NB4 (cell line): ENCODE results near the gene ZNF587B.

ENCODE experiments used
- DNase-seq: peaks from one replicate; pipeline ENCODE4 v3.0.0; 2010; ENCODE audit warnings: low read depth
- H3K4me3 ChIP-seq: one replicate; pipeline ENCODE4 v1.5.1; 2011; ENCODE audit warnings: mild to moderate bottlenecking, low read depth, low read length, moderate library complexity
- MYC ChIP-seq: IDR thresholded peaks from 2 replicates; pipeline ENCODE4 v1.6.1; 2011; ENCODE audit warnings: low read depth, low read length
- POLR2A ChIP-seq: IDR thresholded peaks from 2 replicates; pipeline ENCODE4 v1.6.1; 2011; ENCODE audit warnings: mild to moderate bottlenecking; ENCODE audit not compliant: insufficient read length; ENCODE audit errors: extremely low read depth
- TF ChIP-seq, protein P1 (sequence below): IDR thresholded peaks from one replicate; pipeline ENCODE4 v1.5.1; 2012; ENCODE audit warnings: low read depth, low read length
- TF ChIP-seq, protein P2 (sequence below): IDR thresholded peaks from 2 replicates; pipeline ENCODE4 v1.6.1; 2011; ENCODE audit warnings: low read depth, low read length

The ZNF587B gene

DNA sequence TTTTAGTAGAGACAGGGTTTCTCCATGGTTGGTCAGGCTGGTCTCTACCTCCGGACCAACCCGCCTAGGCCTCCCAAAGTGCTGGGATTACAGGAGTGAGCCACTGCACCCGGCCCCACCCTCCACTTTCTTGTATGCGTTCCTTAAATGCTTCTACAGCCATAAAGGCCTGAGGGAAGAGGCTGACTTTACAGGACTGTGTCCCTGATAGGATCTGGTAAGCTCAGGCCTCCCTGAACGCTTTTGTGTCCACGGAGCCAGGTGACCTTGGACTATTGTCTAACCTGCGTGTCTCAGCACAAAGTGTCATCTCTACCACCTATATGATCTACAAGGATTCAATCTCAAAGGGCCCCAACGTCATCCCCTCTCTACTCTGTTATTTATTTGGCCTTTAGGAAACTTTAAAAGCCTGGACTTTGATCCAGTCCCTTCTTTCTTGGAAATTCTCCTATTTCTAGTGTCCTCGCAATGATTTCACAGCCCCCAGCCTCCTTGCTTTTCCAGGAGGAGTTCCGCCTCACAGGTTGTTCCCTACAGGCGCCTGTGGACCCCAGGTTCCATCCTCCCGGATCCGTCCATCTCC, 16.1 kb upstream of the ZNF587B start:
- TF ChIP-seq POLR2A (no peak), MYC (no peak)
- TF ChIP-seq, protein P1, sequence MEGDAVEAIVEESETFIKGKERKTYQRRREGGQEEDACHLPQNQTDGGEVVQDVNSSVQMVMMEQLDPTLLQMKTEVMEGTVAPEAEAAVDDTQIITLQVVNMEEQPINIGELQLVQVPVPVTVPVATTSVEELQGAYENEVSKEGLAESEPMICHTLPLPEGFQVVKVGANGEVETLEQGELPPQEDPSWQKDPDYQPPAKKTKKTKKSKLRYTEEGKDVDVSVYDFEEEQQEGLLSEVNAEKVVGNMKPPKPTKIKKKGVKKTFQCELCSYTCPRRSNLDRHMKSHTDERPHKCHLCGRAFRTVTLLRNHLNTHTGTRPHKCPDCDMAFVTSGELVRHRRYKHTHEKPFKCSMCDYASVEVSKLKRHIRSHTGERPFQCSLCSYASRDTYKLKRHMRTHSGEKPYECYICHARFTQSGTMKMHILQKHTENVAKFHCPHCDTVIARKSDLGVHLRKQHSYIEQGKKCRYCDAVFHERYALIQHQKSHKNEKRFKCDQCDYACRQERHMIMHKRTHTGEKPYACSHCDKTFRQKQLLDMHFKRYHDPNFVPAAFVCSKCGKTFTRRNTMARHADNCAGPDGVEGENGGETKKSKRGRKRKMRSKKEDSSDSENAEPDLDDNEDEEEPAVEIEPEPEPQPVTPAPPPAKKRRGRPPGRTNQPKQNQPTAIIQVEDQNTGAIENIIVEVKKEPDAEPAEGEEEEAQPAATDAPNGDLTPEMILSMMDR: no peak
- TF ChIP-seq, protein P2, sequence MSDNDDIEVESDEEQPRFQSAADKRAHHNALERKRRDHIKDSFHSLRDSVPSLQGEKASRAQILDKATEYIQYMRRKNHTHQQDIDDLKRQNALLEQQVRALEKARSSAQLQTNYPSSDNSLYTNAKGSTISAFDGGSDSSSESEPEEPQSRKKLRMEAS: no peak
- H3K4me3 ChIP-seq: peak overlapping the region; percentile 74
- peak; percentile 4 for DNase-seq

DNA sequence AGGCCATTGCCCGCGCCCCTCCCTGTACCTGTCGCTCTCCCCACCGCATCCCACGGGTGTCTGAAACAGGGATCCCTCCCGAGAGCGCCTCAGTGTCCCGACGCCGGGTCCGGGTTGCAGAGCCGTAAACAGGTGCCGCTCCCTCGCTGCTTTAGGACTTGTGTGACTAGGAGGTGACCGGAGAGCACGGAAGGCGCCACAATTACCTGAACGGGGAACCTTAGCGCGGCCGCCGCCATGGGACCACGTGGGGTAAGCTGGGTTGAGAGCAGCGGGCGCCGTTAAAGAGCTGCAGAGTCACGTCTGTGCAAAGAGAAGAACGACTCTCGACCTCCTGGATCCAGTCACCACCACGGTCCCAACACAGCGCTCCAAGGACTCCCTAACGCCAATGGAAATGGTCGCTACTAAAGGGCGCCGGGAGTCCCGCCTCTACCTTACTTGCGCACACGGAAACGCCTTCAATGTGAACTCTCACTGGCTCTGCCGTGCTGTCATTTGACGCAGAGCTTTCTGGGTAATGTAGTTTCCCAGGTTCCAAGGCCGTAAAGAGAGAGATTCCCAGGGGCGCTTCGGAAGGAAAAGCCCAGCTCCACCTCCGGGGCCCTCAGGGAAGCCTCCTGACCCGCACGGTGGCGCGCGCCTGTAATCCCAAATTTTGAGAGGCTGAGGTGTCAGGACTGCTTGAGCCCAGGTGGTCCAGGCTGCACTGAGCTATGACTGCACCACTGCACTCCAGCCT, 15.4 kb upstream of the ZNF587B start, which contains the start of gene ZNF552:
ZNF552 (minus strand) TSS at position 409 of the 742 bp plus-strand sequence; CDS start at position 239, 170 bp downstream.
- TF ChIP-seq, protein P1: no peak
- no peak for TF ChIP-seq POLR2A
- TF ChIP-seq, protein P2: no peak
- no peak for TF ChIP-seq MYC
- H3K4me3 ChIP-seq: peak within 1 kb of the TSS; percentile 74
- peak; percentile 82 for DNase-seq

DNA sequence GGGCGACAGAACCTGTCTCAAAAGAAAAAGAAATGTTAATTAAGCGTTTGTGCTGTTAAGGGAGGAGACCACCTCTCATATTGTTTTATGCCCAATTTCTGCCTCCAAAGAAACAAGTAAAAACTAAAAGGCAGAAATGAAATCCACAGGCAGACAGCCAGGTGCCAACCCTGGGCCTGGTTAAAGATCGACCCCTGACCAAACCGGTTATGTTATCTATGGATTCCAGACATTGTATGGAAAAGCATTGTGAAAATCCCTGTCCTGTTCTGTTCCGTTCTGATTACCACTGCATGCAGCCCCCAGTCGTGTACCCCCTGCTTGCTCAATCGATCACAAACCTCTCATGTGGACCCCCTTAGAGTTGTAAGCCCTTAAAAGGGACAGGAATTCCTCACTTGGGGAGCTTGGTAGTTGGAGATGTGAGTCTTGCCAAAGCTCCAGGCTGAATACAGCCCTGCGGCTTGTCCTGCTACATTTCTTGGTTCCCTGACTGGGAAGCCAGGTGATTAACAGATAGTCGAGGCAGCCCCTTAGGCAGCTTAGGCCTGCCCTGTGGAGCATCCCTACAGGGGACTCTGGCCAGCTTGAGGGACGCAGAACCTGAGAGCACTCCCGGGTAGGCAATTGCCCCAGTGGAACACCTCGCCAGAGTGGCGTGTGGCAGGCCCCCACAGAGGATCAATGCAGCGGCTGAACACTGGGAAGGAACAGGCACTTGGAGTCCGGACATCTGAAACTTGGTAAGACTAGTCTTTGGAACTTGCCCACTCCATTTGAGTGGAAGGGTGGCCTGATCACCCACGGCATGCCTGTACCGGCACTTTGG, 14.6 kb upstream of the ZNF587B start:
- no peak for DNase-seq
- no peak overlapping the region for H3K4me3 ChIP-seq
- TF ChIP-seq MYC (no peak), POLR2A (no peak)
- TF ChIP-seq, protein P2: no peak
- TF ChIP-seq, protein P1: no peak

DNA sequence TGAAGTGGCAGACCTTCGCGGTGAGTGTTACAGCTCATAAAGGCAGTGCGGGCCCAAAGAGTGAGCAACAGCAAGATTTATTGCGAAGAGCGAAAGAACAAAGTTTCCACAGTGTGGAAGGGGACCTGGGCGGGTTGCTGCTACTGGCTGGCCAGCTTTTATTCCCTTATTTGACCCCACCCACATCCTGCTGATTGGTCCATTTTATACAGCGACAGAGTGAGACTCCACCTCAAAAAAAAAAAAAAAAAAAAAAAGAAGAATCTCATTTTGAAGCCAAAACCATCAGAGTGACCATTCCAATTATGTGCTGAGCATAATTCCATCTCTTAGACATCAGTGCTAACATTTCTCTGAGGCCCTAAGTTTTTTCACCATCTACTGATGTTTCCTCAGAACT, 13.4 kb upstream of the ZNF587B start:
- DNase-seq: peak; percentile 7
- TF ChIP-seq MYC: no peak
- TF ChIP-seq, protein P2: no peak
- no peak overlapping the region for H3K4me3 ChIP-seq

DNA sequence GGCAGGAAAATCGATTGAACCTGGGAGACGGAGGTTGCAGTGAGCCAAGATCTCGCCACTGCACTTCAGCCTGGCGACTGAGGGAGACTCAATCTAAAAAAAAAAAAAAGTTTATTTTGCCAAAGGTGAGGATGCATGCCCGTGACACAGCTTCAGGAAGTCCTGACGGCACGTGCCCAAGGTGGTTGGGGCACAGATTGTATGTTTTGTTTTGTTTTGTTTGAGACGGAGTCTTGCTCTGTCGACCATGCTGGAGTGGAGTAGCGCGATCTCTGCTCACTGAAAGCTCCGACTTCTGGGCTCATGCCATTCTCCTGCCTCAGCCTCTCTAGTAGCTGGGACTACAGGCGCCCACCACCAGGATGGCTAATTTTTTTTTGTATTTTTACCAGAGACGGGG, 12.1 kb upstream of the ZNF587B start:
- TF ChIP-seq, protein P1: no peak
- DNase-seq: no peak

DNA sequence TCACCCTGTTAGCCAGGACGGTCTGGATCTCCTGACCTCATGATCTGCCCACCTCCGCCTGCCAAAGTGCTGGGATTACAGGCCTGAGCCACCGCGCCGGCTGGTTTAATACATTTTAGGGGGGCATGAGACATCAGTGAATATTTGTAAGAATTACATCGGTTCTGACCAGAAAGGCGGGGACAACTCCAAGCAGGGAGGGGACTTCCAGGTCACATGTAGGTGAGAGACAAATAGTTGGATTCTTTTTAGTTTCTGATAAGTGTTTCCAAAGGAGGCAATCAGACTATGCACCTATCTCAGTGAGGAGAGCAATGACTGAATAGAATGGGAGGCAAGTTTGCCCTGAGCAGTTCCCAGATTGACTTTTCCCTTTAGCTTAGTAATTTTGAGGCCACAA, 11.7 kb upstream of the ZNF587B start:
- no peak for DNase-seq
- TF ChIP-seq, protein P2: no peak
- no peak for TF ChIP-seq POLR2A
- TF ChIP-seq, protein P1: no peak
- TF ChIP-seq MYC: no peak
- no peak overlapping the region for H3K4me3 ChIP-seq

More for the DNA sequence above, 12.1 kb upstream of the ZNF587B start:
- no peak overlapping the region for H3K4me3 ChIP-seq
